NB4 (cell line): ENCODE measurements around the gene SEPTIN8.

Experiments used
- DNase-seq: peaks from one replicate; pipeline ENCODE4 v3.0.0; 2010; ENCODE audit warnings: low read depth
- H3K4me3 ChIP-seq: one replicate; pipeline ENCODE4 v1.5.1; 2011; ENCODE audit warnings: mild to moderate bottlenecking, low read depth, low read length, moderate library complexity
- MAX ChIP-seq: IDR thresholded peaks from 2 replicates; pipeline ENCODE4 v1.6.1; 2011; ENCODE audit warnings: low read depth, low read length
- MYC ChIP-seq: IDR thresholded peaks from 2 replicates; pipeline ENCODE4 v1.6.1; 2011; ENCODE audit warnings: low read depth, low read length
- POLR2A ChIP-seq: IDR thresholded peaks from 2 replicates; pipeline ENCODE4 v1.6.1; 2011; ENCODE audit warnings: mild to moderate bottlenecking; ENCODE audit not compliant: insufficient read length; ENCODE audit errors: extremely low read depth
- TF ChIP-seq, protein P1 (sequence below): IDR thresholded peaks from one replicate; pipeline ENCODE4 v1.5.1; 2012; ENCODE audit warnings: low read depth, low read length

SEPTIN8 gene

GRCh38 chr5:132817011-132817410 lies 40.0 kb upstream of the SEPTIN8 start:
- DNase-seq, result no peak
- TF ChIP-seq, protein P1, sequence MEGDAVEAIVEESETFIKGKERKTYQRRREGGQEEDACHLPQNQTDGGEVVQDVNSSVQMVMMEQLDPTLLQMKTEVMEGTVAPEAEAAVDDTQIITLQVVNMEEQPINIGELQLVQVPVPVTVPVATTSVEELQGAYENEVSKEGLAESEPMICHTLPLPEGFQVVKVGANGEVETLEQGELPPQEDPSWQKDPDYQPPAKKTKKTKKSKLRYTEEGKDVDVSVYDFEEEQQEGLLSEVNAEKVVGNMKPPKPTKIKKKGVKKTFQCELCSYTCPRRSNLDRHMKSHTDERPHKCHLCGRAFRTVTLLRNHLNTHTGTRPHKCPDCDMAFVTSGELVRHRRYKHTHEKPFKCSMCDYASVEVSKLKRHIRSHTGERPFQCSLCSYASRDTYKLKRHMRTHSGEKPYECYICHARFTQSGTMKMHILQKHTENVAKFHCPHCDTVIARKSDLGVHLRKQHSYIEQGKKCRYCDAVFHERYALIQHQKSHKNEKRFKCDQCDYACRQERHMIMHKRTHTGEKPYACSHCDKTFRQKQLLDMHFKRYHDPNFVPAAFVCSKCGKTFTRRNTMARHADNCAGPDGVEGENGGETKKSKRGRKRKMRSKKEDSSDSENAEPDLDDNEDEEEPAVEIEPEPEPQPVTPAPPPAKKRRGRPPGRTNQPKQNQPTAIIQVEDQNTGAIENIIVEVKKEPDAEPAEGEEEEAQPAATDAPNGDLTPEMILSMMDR, result no peak
- no peak for TF ChIP-seq POLR2A
- TF ChIP-seq MAX, result no peak
- no peak for TF ChIP-seq MYC
- H3K4me3 ChIP-seq, result no peak overlapping the region

GRCh38 chr5:132816554-132816953 lies 39.5 kb upstream of the SEPTIN8 start:
- no peak for DNase-seq
- no peak for TF ChIP-seq POLR2A
- no peak for TF ChIP-seq MYC
- no peak for TF ChIP-seq MAX
- TF ChIP-seq, protein P1, result no peak
- no peak overlapping the region for H3K4me3 ChIP-seq

GRCh38 chr5:132816083-132816482 lies 39.0 kb upstream of the SEPTIN8 start:
- H3K4me3 ChIP-seq, result no peak overlapping the region
- TF ChIP-seq MYC (no peak), MAX (no peak), POLR2A (no peak)
- TF ChIP-seq, protein P1, result no peak
- DNase-seq, result no peak

- DNase-seq, result no peak
- H3K4me3 ChIP-seq, result no peak overlapping the region
- TF ChIP-seq POLR2A (no peak), MAX (no peak), MYC (no peak)
- TF ChIP-seq, protein P1, result no peak
Measured at GRCh38 chr5:132815454-132815853, 38.4 kb upstream of the SEPTIN8 start.

DNA sequence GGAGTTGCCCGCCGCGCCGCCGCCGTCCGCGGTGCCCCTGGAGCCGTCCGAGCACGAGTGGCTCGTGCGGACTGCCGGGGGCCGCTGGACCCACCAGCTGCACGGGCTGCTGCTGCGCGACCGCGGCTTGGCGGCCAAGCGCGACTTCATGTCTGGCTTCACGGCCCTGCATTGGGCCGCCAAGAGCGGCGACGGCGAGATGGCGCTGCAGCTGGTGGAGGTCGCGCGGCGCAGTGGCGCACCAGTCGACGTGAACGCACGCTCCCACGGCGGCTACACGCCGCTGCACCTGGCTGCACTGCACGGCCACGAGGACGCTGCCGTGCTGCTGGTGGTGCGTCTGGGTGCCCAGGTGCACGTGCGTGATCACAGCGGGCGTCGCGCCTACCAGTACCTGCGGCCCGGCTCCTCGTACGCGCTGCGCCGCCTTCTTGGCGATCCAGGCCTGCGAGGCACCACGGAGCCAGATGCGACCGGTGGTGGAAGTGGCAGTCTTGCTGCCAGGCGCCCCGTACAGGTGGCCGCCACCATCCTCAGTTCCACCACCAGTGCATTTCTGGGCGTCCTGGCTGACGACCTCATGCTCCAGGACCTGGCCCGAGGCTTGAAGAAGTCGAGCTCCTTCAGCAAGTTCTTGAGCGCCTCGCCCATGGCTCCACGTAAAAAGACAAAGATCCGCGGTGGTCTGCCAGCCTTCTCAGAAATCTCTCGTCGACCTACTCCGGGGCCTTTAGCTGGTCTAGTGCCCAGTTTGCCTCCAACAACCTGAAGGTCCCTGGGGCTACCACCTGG lies 37.7 kb upstream of the SEPTIN8 start:
- H3K4me3 ChIP-seq, result no peak overlapping the region
- TF ChIP-seq, protein P1, result no peak
- no peak for TF ChIP-seq POLR2A
- TF ChIP-seq MYC, result no peak
- TF ChIP-seq MAX, result no peak
- DNase-seq, result no peak
